Osteoblast (primary cell): ENCODE data around the gene ZEB2. TPM values are rescaled to one million over a fixed set of nuclear protein-coding genes. Genes with fewer than 3 reads are reported as not detected.

Experiments used
- DNase-seq: peaks from one replicate; pipeline ENCODE4 v3.0.0; 2011; ENCODE audit warnings: low spot score, mixed read lengths; ENCODE audit not compliant: insufficient read length; ENCODE audit errors: missing footprints
- H2AFZ ChIP-seq: 2 replicates; pipeline ENCODE4 v1.6.0; 2011; ENCODE audit warnings: mild to moderate bottlenecking, low read length
- H3K27ac ChIP-seq: 2 replicates; pipeline ENCODE4 v1.5.1; 2011; ENCODE audit warnings: mild to moderate bottlenecking, low read depth, low read length, moderate library complexity
- H3K27me3 ChIP-seq: 2 replicates; pipeline ENCODE4 v1.6.0; 2012; ENCODE audit warnings: mild to moderate bottlenecking, control low read depth, inconsistent platforms, low read length, moderate library complexity; ENCODE audit not compliant: insufficient read depth
- H3K36me3 ChIP-seq: 2 replicates; pipeline ENCODE4 v1.5.1; 2011; ENCODE audit warnings: mild to moderate bottlenecking, low read length, control low read depth, moderate library complexity; ENCODE audit not compliant: insufficient read depth
- H3K4me1 ChIP-seq: 2 replicates; pipeline ENCODE4 v1.5.1; 2011; ENCODE audit warnings: mild to moderate bottlenecking, low read length, control low read depth, moderate library complexity; ENCODE audit not compliant: insufficient read depth
- H3K4me2 ChIP-seq: 2 replicates; pipeline ENCODE4 v1.6.0; 2011; ENCODE audit warnings: mild to moderate bottlenecking, low read length; ENCODE audit not compliant: insufficient read depth
- H3K4me3 ChIP-seq: fragments of 200-600 bp; sonication (generic); 3 replicates; pipeline ENCODE4 v1.5.1; 2012; ENCODE audit warnings: mild to moderate bottlenecking, low read length, inconsistent platforms; ENCODE audit not compliant: insufficient read depth
- H3K79me2 ChIP-seq: 2 replicates; pipeline ENCODE4 v1.6.0; 2012; ENCODE audit warnings: mild to moderate bottlenecking, low read length, control low read depth, inconsistent platforms; ENCODE audit not compliant: insufficient read depth
- H3K9me3 ChIP-seq: 2 replicates; pipeline ENCODE4 v1.5.1; 2011; ENCODE audit warnings: low read depth, low read length, control low read depth
- H4K20me1 ChIP-seq: 2 replicates; pipeline ENCODE4 v1.6.0; 2012; ENCODE audit warnings: mild to moderate bottlenecking, low read length, control low read depth; ENCODE audit not compliant: insufficient read depth
- total RNA-seq: library from RNA; depleted of rRNA; stranded (reverse); fragments of >200 nt; gene quantifications from 2 replicates; pipeline ENCODE4 v1.2.3, GENCODE V29; 2012
- TF ChIP-seq, protein P1 (sequence below): IDR thresholded peaks from 2 replicates; pipeline ENCODE4 v1.5.1; 2011; ENCODE audit warnings: mild to moderate bottlenecking, low read depth, low read length, moderate library complexity; ENCODE audit errors: extremely low read depth

Gene ZEB2
- total RNA-seq, 1 donor: 119 TPM

- Histone ChIP-seq H2AFZ (peak overlapping the region; percentile 25), H3K27ac (no peak overlapping the region), H3K27me3 (no peaks in the 10 kb centered on the region), H3K4me3 (no peak overlapping the region), H3K36me3 (no peaks in the 10 kb centered on the region), H3K4me2 (no peak overlapping the region), H4K20me1 (no peaks in the 10 kb centered on the region), H3K4me1 (peaks cover 4% of the 10 kb centered on the region), H3K9me3 (no peaks in the 10 kb centered on the region), H3K79me2 (no peaks in the 10 kb centered on the region)
- TF ChIP-seq, protein P1, sequence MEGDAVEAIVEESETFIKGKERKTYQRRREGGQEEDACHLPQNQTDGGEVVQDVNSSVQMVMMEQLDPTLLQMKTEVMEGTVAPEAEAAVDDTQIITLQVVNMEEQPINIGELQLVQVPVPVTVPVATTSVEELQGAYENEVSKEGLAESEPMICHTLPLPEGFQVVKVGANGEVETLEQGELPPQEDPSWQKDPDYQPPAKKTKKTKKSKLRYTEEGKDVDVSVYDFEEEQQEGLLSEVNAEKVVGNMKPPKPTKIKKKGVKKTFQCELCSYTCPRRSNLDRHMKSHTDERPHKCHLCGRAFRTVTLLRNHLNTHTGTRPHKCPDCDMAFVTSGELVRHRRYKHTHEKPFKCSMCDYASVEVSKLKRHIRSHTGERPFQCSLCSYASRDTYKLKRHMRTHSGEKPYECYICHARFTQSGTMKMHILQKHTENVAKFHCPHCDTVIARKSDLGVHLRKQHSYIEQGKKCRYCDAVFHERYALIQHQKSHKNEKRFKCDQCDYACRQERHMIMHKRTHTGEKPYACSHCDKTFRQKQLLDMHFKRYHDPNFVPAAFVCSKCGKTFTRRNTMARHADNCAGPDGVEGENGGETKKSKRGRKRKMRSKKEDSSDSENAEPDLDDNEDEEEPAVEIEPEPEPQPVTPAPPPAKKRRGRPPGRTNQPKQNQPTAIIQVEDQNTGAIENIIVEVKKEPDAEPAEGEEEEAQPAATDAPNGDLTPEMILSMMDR: no peak
- DNase-seq: no peak
Observed at GRCh38 chr2:144548088-144548487, 28.2 kb upstream of the ZEB2 start.

DNA sequence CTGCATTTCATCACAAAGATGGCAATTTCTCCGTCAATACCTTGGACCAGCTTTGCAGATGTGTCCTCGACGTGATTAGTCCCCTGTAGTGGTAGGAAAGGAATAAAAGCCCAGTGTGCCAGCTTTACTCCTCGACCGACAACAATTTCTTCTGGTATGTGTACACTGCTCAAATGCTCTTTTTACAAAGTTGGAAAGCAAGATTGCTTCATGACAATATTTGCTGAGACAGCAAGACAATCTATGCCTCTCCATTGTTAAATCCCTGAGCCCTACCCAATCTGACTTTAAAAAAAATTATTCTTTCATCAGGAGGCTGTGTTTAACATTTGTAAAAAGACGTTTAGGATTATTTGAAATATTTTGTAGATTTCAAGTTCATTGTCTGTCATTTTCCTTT is 27.6 kb upstream of the ZEB2 start:
- H2AFZ ChIP-seq: no peak overlapping the region
- TF ChIP-seq, protein P1: no peak
- DNase-seq: no peak
- H4K20me1 ChIP-seq: no peaks in the 10 kb centered on the region
- no peaks in the 10 kb centered on the region for H3K79me2 ChIP-seq
- no peaks in the 10 kb centered on the region for H3K27me3 ChIP-seq
- no peak overlapping the region for H3K4me3 ChIP-seq
- no peak overlapping the region for H3K27ac ChIP-seq
- no peak overlapping the region for H3K4me2 ChIP-seq
- no peaks in the 10 kb centered on the region for H3K36me3 ChIP-seq
- H3K9me3 ChIP-seq: no peaks in the 10 kb centered on the region
- H3K4me1 ChIP-seq: no peaks in the 10 kb centered on the region

- no peaks in the 10 kb centered on the region for H4K20me1 ChIP-seq
- H3K36me3 ChIP-seq: no peaks in the 10 kb centered on the region
- no peaks in the 10 kb centered on the region for H3K27me3 ChIP-seq
- H3K4me3 ChIP-seq: no peak overlapping the region
- H3K27ac ChIP-seq: no peak overlapping the region
- TF ChIP-seq, protein P1: no peak
- no peaks in the 10 kb centered on the region for H3K4me1 ChIP-seq
- no peak overlapping the region for H3K4me2 ChIP-seq
- H2AFZ ChIP-seq: no peak overlapping the region
- no peak for DNase-seq
- H3K9me3 ChIP-seq: no peaks in the 10 kb centered on the region
- H3K79me2 ChIP-seq: no peaks in the 10 kb centered on the region
Observed at GRCh38 chr2:144546933-144547332, 27.0 kb upstream of the ZEB2 start.

- TF ChIP-seq, protein P1: no peak
Observed at GRCh38 chr2:144545787-144546186, 25.9 kb upstream of the ZEB2 start.

More at GRCh38 chr2:144545787-144546186, 25.9 kb upstream of the ZEB2 start:
- Histone ChIP-seq H3K4me1 (no peaks in the 10 kb centered on the region), H3K36me3 (no peaks in the 10 kb centered on the region), H3K79me2 (no peaks in the 10 kb centered on the region), H3K4me3 (no peak overlapping the region), H3K4me2 (no peak overlapping the region), H2AFZ (no peak overlapping the region), H4K20me1 (no peaks in the 10 kb centered on the region), H3K9me3 (no peaks in the 10 kb centered on the region), H3K27ac (no peak overlapping the region), H3K27me3 (no peaks in the 10 kb centered on the region)
- no peak for DNase-seq
